DND-41 (cell line): ENCODE data around the gene NUDT8.

ENCODE experiments used
- ATAC-seq: fragments of 200-7000 bp; cut with Tn5 transposase; 3 replicates; pipeline ENCODE4 v1.9.1; 2021; ENCODE audit warnings: low read depth; ENCODE audit not compliant: insufficient read depth
- DNase-seq: peaks from one replicate; pipeline ENCODE4 v3.0.0-alpha.2; 2020
- H2AFZ ChIP-seq: 2 replicates; pipeline ENCODE4 v1.6.0; 2012; ENCODE audit warnings: low read depth, low read length
- H3K27ac ChIP-seq: 2 replicates; pipeline ENCODE4 v1.5.1; 2012; ENCODE audit warnings: low read length, inconsistent platforms
- H3K27me3 ChIP-seq: fragments of 200-600 bp; sonication (generic); 2 replicates; pipeline ENCODE4 v1.6.0; 2012; ENCODE audit warnings: low read length, mild to moderate bottlenecking, inconsistent platforms; ENCODE audit not compliant: insufficient read depth, poor library complexity
- H3K36me3 ChIP-seq: 2 replicates; pipeline ENCODE4 v1.5.1; 2012; ENCODE audit warnings: low read length, inconsistent platforms; ENCODE audit not compliant: insufficient read depth
- H3K4me1 ChIP-seq: 2 replicates; pipeline ENCODE4 v1.5.1; 2012; ENCODE audit warnings: mild to moderate bottlenecking, low read length; ENCODE audit not compliant: insufficient read depth
- H3K4me2 ChIP-seq: 2 replicates; pipeline ENCODE4 v1.6.0; 2012; ENCODE audit warnings: mild to moderate bottlenecking, moderate library complexity, low read length, inconsistent platforms; ENCODE audit not compliant: insufficient read depth
- H3K4me3 ChIP-seq, 2 experiments: fragments of 200-600 bp in 1 of 2; shearing (Covaris generic) in 1 of 2; 2 replicates each; pipeline ENCODE4 v1.5.1; 2012 to 2016; ENCODE audit warnings: inconsistent platforms in 2 of 2, low read length in 2 of 2, mild to moderate bottlenecking in 2 of 2, low read depth in 1 of 2, moderate library complexity in 1 of 2
- H3K79me2 ChIP-seq: 2 replicates; pipeline ENCODE4 v1.6.0; 2012; ENCODE audit warnings: low read length, inconsistent platforms; ENCODE audit not compliant: insufficient read depth
- H3K9ac ChIP-seq: 2 replicates; pipeline ENCODE4 v1.6.0; 2012; ENCODE audit warnings: low read depth, mild to moderate bottlenecking, inconsistent platforms, low read length, moderate library complexity
- H3K9me3 ChIP-seq: 2 replicates; pipeline ENCODE4 v1.5.1; 2012; ENCODE audit warnings: low read length, moderate library complexity, mild to moderate bottlenecking, inconsistent platforms; ENCODE audit not compliant: insufficient read depth, severe bottlenecking
- H4K20me1 ChIP-seq: 2 replicates; pipeline ENCODE4 v1.6.0; 2012; ENCODE audit warnings: low read length; ENCODE audit not compliant: insufficient read depth
- EZH2 ChIP-seq: IDR thresholded peaks from 3 replicates; pipeline ENCODE4 v1.6.1; 2012; ENCODE audit warnings: borderline replicate concordance, low read depth, mild to moderate bottlenecking, moderate library complexity, low read length, inconsistent platforms; ENCODE audit not compliant: severe bottlenecking
- TF ChIP-seq, protein P1 (sequence below): IDR thresholded peaks from 2 replicates; pipeline ENCODE4 v1.5.1; 2012; ENCODE audit warnings: borderline replicate concordance, low read length, moderate library complexity, mild to moderate bottlenecking; ENCODE audit not compliant: poor library complexity, severe bottlenecking; ENCODE audit errors: extremely low read depth

The NUDT8 gene

GRCh38 chr11:67657300-67657699 is 27.6 kb upstream of the NUDT8 start:
- Histone ChIP-seq H3K9me3 (peaks cover 14% of the 10 kb centered on the region), H3K36me3 (0 out of 2 replicates have a peak, but pooled peaks cover 3% of the 10 kb centered on the region), H3K4me3 (no peak overlapping the region), H3K9ac (no peak overlapping the region), H3K4me2 (no peak overlapping the region), H2AFZ (no peak overlapping the region), H4K20me1 (no peaks in the 10 kb centered on the region), H3K27ac (no peak overlapping the region), H3K27me3 (no peaks in the 10 kb centered on the region), H3K4me1 (peaks cover 7% of the 10 kb centered on the region; the same call in 1 of the 2 replicates), H3K79me2 (no peaks in the 10 kb centered on the region)
- ATAC-seq: no peak
- DNase-seq: no peak
- TF ChIP-seq, protein P1, sequence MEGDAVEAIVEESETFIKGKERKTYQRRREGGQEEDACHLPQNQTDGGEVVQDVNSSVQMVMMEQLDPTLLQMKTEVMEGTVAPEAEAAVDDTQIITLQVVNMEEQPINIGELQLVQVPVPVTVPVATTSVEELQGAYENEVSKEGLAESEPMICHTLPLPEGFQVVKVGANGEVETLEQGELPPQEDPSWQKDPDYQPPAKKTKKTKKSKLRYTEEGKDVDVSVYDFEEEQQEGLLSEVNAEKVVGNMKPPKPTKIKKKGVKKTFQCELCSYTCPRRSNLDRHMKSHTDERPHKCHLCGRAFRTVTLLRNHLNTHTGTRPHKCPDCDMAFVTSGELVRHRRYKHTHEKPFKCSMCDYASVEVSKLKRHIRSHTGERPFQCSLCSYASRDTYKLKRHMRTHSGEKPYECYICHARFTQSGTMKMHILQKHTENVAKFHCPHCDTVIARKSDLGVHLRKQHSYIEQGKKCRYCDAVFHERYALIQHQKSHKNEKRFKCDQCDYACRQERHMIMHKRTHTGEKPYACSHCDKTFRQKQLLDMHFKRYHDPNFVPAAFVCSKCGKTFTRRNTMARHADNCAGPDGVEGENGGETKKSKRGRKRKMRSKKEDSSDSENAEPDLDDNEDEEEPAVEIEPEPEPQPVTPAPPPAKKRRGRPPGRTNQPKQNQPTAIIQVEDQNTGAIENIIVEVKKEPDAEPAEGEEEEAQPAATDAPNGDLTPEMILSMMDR: no peak
- no peak for TF ChIP-seq EZH2

- Histone ChIP-seq H3K4me1 (peaks cover 13% of the 10 kb centered on the region), H3K27ac (no peak overlapping the region), H3K36me3 (0 out of 2 replicates have a peak, but pooled peaks cover 3% of the 10 kb centered on the region), H2AFZ (no peak overlapping the region), H3K79me2 (no peaks in the 10 kb centered on the region), H3K27me3 (no peaks in the 10 kb centered on the region), H4K20me1 (no peaks in the 10 kb centered on the region), H3K4me3 (no peak overlapping the region; a peak in 1 of 4 replicates), H3K9ac (no peak overlapping the region), H3K9me3 (peaks cover 14% of the 10 kb centered on the region), H3K4me2 (no peak overlapping the region)
- DNase-seq: no peak
- TF ChIP-seq, protein P1: no peak
- TF ChIP-seq EZH2: no peak
- no peak for ATAC-seq
Observed at GRCh38 chr11:67656278-67656922, 26.7 kb upstream of the NUDT8 start.

DNA sequence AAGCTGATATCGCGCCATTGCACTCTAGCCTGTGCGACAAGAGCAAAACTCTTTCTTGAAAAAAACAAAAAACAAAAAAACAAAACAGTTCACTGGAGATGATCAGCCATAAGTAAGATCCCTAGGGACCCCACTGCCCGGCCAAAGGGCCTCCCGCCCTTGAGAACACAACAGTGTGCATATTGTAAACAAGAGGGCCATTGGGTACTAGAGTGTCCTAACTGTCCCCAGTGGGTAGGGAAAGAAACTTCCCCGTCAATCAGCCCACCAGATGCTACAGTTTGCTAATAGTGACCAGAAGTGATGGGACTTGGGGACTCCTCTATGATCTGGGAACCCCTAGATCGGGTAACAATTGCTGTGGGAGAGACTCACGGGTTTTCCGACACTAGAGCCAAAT is 24.5 kb upstream of the NUDT8 start:
- Histone ChIP-seq H3K27me3 (no peaks in the 10 kb centered on the region), H3K36me3 (0 out of 2 replicates have a peak, but pooled peaks cover 3% of the 10 kb centered on the region), H2AFZ (no peak overlapping the region), H3K9me3 (peaks cover 14% of the 10 kb centered on the region), H3K27ac (no peak overlapping the region), H3K9ac (no peak overlapping the region), H3K4me3 (no peak overlapping the region), H3K4me2 (no peak overlapping the region), H4K20me1 (no peaks in the 10 kb centered on the region), H3K79me2 (no peaks in the 10 kb centered on the region), H3K4me1 (peaks cover 32% of the 10 kb centered on the region)
- TF ChIP-seq EZH2: no peak
- TF ChIP-seq, protein P1: no peak
- DNase-seq: no peak
- no peak for ATAC-seq
